ENCODE results near the gene KHK. TPM values are rescaled to one million over a fixed set of nuclear protein-coding genes. Genes with fewer than 3 reads are reported as not detected.
"Not testable (repeated sequence)": the region's sequence is repeated elsewhere in the genome, so short reads cannot be mapped to it uniquely, and the experiment has no call there.

The KHK gene
- polyA plus RNA-seq, 1 of the 3 experiments (the other 2 are of a cell fraction), result 10.3 TPM

DNA sequence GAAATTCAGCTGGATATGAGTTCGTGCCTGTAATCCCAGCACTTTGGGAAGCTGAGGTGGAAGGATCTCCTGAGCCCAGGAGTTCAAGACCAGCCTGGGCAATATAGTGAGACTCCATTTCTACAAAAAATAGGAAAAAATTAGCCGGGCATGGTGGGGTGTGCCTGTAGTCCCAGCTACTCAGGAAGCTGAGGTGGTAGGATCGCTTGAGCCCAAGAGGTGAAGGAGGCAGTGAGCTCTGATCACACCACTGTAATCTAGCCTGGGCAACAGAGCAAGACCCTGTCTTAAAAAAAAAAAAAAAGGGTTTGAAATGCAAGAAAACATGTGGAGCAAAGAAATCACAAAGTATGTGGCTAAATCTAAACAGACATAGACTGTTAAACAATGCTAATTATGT, 22.5 kb downstream of the KHK start:
- TF ChIP-seq, protein P1, sequence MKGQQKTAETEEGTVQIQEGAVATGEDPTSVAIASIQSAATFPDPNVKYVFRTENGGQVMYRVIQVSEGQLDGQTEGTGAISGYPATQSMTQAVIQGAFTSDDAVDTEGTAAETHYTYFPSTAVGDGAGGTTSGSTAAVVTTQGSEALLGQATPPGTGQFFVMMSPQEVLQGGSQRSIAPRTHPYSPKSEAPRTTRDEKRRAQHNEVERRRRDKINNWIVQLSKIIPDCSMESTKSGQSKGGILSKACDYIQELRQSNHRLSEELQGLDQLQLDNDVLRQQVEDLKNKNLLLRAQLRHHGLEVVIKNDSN (IDR thresholded peaks at IDR 0.05; ENCODE audit: borderline replicate concordance, low read depth), result no peak
- no peak for TF ChIP-seq GABPA (IDR thresholded peaks at IDR 0.05; ENCODE audit: low read depth)
- TF ChIP-seq, protein P2, sequence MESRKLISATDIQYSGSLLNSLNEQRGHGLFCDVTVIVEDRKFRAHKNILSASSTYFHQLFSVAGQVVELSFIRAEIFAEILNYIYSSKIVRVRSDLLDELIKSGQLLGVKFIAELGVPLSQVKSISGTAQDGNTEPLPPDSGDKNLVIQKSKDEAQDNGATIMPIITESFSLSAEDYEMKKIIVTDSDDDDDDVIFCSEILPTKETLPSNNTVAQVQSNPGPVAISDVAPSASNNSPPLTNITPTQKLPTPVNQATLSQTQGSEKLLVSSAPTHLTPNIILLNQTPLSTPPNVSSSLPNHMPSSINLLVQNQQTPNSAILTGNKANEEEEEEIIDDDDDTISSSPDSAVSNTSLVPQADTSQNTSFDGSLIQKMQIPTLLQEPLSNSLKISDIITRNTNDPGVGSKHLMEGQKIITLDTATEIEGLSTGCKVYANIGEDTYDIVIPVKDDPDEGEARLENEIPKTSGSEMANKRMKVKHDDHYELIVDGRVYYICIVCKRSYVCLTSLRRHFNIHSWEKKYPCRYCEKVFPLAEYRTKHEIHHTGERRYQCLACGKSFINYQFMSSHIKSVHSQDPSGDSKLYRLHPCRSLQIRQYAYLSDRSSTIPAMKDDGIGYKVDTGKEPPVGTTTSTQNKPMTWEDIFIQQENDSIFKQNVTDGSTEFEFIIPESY (IDR thresholded peaks at IDR 0.05; ENCODE audit: borderline replicate concordance, low read depth), result no peak
- TF ChIP-seq, protein P3, sequence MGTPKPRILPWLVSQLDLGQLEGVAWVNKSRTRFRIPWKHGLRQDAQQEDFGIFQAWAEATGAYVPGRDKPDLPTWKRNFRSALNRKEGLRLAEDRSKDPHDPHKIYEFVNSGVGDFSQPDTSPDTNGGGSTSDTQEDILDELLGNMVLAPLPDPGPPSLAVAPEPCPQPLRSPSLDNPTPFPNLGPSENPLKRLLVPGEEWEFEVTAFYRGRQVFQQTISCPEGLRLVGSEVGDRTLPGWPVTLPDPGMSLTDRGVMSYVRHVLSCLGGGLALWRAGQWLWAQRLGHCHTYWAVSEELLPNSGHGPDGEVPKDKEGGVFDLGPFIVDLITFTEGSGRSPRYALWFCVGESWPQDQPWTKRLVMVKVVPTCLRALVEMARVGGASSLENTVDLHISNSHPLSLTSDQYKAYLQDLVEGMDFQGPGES (IDR thresholded peaks at IDR 0.05; ENCODE audit: low read depth, low read length), result no peak
- no peak for TF ChIP-seq FOSL2 (IDR thresholded peaks at IDR 0.05; ENCODE audit: borderline replicate concordance, low read depth)
- no peak for TF ChIP-seq NFIC (IDR thresholded peaks at IDR 0.05; ENCODE audit: borderline replicate concordance)
- no peak for TF ChIP-seq EP300 (IDR thresholded peaks at IDR 0.05; ENCODE audit: borderline replicate concordance in 1 of 2, low read depth in 1 of 2, low read length in 1 of 2)
- no peak for TF ChIP-seq TEAD4 (IDR thresholded peaks at IDR 0.05; ENCODE audit: borderline replicate concordance, insufficient read depth)
- H3F3A ChIP-seq (replicated peaks; ENCODE audit: insufficient read depth), result no peaks in the 10 kb centered on the region
- H4K20me1 ChIP-seq (ENCODE audit: insufficient read depth), result no peaks in the 10 kb centered on the region
- no peaks in the 10 kb centered on the region for H3K27me3 ChIP-seq (ENCODE audit: insufficient read depth)
- no peaks in the 10 kb centered on the region for H3K79me2 ChIP-seq (ENCODE audit: insufficient read depth)
- no peaks in the 10 kb centered on the region for H3K36me3 ChIP-seq (replicated peaks in 1 of 2; ENCODE audit: control insufficient read depth in 1 of 2, insufficient read depth in 2 of 2, low read length in 1 of 2)
- H3K4me3 ChIP-seq (ENCODE audit: low read depth in 2 of 2, low read length in 1 of 2), result no peak overlapping the region
- CTCF ChIA-PET, result interaction anchor here (1.0 to 14.2 kb wide), 8 partner anchors 10 to 194 kb away, joined by 3 to 169 read pairs (median 6); partner anchors contain the start of genes CGREF1 and TRIM54
- DNase-seq, result no peak
- no peak overlapping the region for H3K4me2 ChIP-seq
- no peaks in the 10 kb centered on the region for H3K9me2 ChIP-seq
- 90% methylated on average over 3 of the region's 3 CpGs for WGBS (ENCODE audit: low lambda C conversion rate)
- no peak overlapping the region for H3K9ac ChIP-seq
- POLR2A ChIA-PET, result interaction anchor here (0.6 kb wide), 1 partner anchor 127 kb away, joined by 3 read pairs; no protein-coding TSS in a partner anchor
- no peaks in the 10 kb centered on the region for H3K4me1 ChIP-seq (ENCODE audit: control insufficient read depth in 1 of 2, insufficient read depth in 2 of 2, low read depth in 1 of 2, low read length in 1 of 2)
- no peak overlapping the region for H2AFZ ChIP-seq (ENCODE audit: low read depth)
- no peak overlapping the region for H3K27ac ChIP-seq (ENCODE audit: low read depth in 2 of 2, low read length in 1 of 2)
- no peaks in the 10 kb centered on the region for H3K9me3 ChIP-seq

DNA sequence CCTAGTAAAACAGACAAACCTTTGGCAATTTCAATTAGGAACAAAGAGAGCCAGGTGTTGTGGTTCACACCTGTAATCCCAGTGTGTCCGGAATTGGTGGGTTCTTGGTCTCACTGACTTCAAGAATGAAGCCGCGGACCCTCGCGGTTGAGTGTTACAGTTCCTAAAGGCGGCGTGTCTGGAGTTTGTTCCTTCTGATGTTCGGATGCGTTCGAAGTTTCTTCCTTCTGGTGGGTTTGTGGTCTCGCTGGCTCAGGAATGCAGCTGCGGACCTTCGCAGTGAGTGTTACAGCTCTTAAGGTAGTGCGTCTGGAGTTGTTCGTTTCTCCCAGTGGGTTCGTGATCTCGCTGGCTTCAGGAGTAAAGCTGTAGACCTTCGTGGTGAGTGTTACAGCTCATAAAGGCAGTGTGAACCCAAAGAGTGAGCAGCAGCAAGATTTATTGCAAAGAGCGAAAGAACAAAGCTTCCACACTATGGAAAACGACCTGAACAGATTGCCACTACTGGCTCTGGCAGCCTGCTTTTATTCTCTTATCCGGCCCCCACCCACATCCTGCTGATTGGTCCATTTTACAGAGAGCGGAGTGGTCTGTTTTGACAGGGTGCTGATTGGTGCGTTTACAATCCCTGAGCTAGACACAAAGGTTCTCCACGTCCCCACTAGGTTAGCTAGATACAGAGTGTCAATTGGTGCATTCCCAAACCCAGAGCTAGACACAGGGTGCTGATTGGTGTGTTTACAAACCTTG, 24.2 kb downstream of the KHK start:
- H3K4me1 ChIP-seq (ENCODE audit: control insufficient read depth in 1 of 2, insufficient read depth in 2 of 2, low read depth in 1 of 2, low read length in 1 of 2); H3K9me2 ChIP-seq; H3K4me3 ChIP-seq (ENCODE audit: low read depth in 2 of 2, low read length in 1 of 2); H3K9ac ChIP-seq; H4K20me1 ChIP-seq (ENCODE audit: insufficient read depth); H3K36me3 ChIP-seq (replicated peaks in 1 of 2; ENCODE audit: control insufficient read depth in 1 of 2, insufficient read depth in 2 of 2, low read length in 1 of 2); H3K27me3 ChIP-seq (ENCODE audit: insufficient read depth); H2AFZ ChIP-seq (ENCODE audit: low read depth); H3K27ac ChIP-seq (ENCODE audit: low read depth in 2 of 2, low read length in 1 of 2); H3K79me2 ChIP-seq (ENCODE audit: insufficient read depth); H3K4me2 ChIP-seq; DNase-seq; H3K9me3 ChIP-seq; H3F3A ChIP-seq (replicated peaks; ENCODE audit: insufficient read depth): not testable (repeated sequence)
- POLR2A ChIA-PET, result interaction anchor here (1.5 kb wide), 1 partner anchor 13 kb away, joined by 5 read pairs; the partner anchor contains the start of gene ABHD1
- CTCF ChIA-PET, result interaction anchor here (0.9 to 10.7 kb wide), 4 partner anchors 13 to 169 kb away, joined by 3 to 78 read pairs (median 6); no protein-coding TSS in a partner anchor
- 86% methylated on average over 24 of the region's 24 CpGs for WGBS (ENCODE audit: low lambda C conversion rate)

DNA sequence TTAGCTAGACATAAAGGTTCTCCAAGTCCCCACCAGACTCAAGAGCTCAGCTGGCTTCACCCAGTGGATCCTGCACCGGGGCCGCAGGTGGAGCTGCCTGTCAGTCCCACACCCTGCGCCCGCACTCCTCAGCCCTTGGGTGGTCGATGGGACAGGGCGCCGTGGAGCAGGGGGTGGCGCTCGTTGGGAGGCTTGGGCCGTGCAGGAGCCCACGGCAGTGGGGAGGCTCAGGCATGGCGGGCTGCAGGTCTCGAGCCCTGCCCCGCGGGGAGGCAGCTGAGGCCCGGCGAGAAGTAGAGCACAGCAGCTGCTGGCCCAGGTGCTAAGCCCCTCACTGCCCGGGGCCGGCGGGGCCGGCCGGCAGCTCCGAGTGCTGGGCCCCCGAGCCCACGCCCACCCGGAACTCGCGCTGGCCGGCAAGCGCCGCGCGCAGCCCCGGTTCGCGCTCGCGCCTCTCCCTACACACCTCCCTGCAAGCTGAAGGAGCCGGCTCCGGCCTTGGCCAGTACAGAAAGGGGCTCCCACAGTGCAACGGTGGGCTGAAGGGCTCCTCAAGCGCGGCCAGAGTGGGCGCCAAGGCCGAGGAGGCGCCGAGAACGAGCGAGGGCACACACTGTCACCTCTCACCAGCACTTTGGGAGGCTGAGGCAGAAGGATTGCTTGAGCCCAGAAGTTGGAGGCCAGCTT, 25.0 kb downstream of the KHK start:
- H3K79me2 ChIP-seq (ENCODE audit: insufficient read depth); H3K27me3 ChIP-seq (ENCODE audit: insufficient read depth); H3K27ac ChIP-seq (ENCODE audit: low read depth in 2 of 2, low read length in 1 of 2); H3F3A ChIP-seq (replicated peaks; ENCODE audit: insufficient read depth); H3K4me3 ChIP-seq (ENCODE audit: low read depth in 2 of 2, low read length in 1 of 2); H3K9me2 ChIP-seq; H3K9me3 ChIP-seq; DNase-seq; H2AFZ ChIP-seq (ENCODE audit: low read depth); H3K4me2 ChIP-seq; H4K20me1 ChIP-seq (ENCODE audit: insufficient read depth); H3K36me3 ChIP-seq (replicated peaks in 1 of 2; ENCODE audit: control insufficient read depth in 1 of 2, insufficient read depth in 2 of 2, low read length in 1 of 2); H3K4me1 ChIP-seq (ENCODE audit: control insufficient read depth in 1 of 2, insufficient read depth in 2 of 2, low read depth in 1 of 2, low read length in 1 of 2); H3K9ac ChIP-seq: not testable (repeated sequence)
- ChIA-PET POLR2A (interaction anchor here (1.3 to 1.5 kb wide), 2 partner anchors 10 to 12 kb away, joined by 4 to 5 read pairs; partner anchors contain the start of gene ABHD1), CTCF (interaction anchor here (1.2 to 10.7 kb wide), 4 partner anchors 14 to 192 kb away, joined by 3 to 78 read pairs (median 9); no protein-coding TSS in a partner anchor)
- 92% methylated on average over 33 of the region's 49 CpGs for WGBS (ENCODE audit: low lambda C conversion rate)

All from SK-N-SH (cell line).